Activated naive CD4-positive, alpha-beta T cell treated with anti-CD3 and anti-CD28 coated beads, Interleukin-2, amount 50 U/mL, for 24 hours (primary cell): ENCODE measurements around the gene C12orf75.
"Not testable (repeated sequence)": the region's sequence is repeated elsewhere in the genome, so short reads cannot be mapped to it uniquely, and the experiment has no call there.

Experiments used
- H3K27ac Mint-ChIP-seq: one replicate; pipeline ENCODE4 v1.8.0; 2021; ENCODE audit warnings: mild to moderate bottlenecking, mixed read lengths
- H3K27me3 Mint-ChIP-seq: one replicate; pipeline ENCODE4 v1.8.0; 2021; ENCODE audit warnings: mixed read lengths
- H3K36me3 Mint-ChIP-seq: one replicate; pipeline ENCODE4 v1.8.0; 2021; ENCODE audit warnings: mixed read lengths
- H3K4me1 Mint-ChIP-seq: one replicate; pipeline ENCODE4 v1.8.0; 2021; ENCODE audit warnings: mixed read lengths
- H3K4me3 Mint-ChIP-seq: one replicate; pipeline ENCODE4 v1.8.0; 2021; ENCODE audit warnings: mild to moderate bottlenecking, mixed read lengths
- H3K9me3 Mint-ChIP-seq: one replicate; pipeline ENCODE4 v1.8.0; 2021; ENCODE audit warnings: mixed read lengths

Gene C12orf75

GRCh38 chr12:105400227-105400626, 69.7 kb downstream of the C12orf75 start:
- Mint-ChIP-seq H3K4me3 (no peak overlapping the region), H3K27ac (no peak overlapping the region), H3K9me3 (peaks cover 5% of the 10 kb centered on the region), H3K4me1 (no peaks in the 10 kb centered on the region), H3K27me3 (no peaks in the 10 kb centered on the region), H3K36me3 (no peaks in the 10 kb centered on the region)

- Mint-ChIP-seq H3K9me3 (peaks cover 5% of the 10 kb centered on the region), H3K36me3 (no peaks in the 10 kb centered on the region), H3K27me3 (no peaks in the 10 kb centered on the region), H3K4me3 (no peak overlapping the region), H3K27ac (no peak overlapping the region), H3K4me1 (no peaks in the 10 kb centered on the region)
These were observed 70.7 kb downstream of the C12orf75 start for GRCh38 chr12:105401198-105401597.

- Mint-ChIP-seq H3K27ac (no peak overlapping the region), H3K4me3 (no peak overlapping the region), H3K27me3 (no peaks in the 10 kb centered on the region), H3K36me3 (no peaks in the 10 kb centered on the region), H3K4me1 (no peaks in the 10 kb centered on the region), H3K9me3 (peaks cover 5% of the 10 kb centered on the region)
These were observed 71.9 kb downstream of the C12orf75 start for GRCh38 chr12:105402366-105402765.

DNA sequence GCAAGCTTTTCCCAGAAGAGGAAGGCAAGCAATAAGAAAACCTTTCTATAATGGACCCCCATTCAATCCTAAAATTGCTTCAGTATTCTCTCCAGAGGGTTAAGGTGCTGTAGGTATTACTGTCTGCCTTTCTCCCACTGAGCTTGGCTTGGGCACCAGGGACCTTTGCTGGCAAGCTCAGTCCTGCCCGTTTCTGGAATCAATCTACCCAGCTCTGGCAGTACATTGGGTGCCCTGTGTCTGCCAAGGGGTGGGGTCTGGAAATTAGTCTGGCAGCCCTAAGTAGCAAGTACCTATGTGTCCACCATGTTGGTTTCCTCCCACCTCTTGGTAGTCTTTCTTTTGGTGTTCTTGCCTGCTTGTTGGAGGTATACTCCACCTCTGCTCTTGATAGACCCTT, 72.6 kb downstream of the C12orf75 start:
- Mint-ChIP-seq H3K4me1 (no peaks in the 10 kb centered on the region), H3K36me3 (no peaks in the 10 kb centered on the region), H3K9me3 (peaks cover 5% of the 10 kb centered on the region), H3K4me3 (no peak overlapping the region), H3K27me3 (no peaks in the 10 kb centered on the region), H3K27ac (no peak overlapping the region)

DNA sequence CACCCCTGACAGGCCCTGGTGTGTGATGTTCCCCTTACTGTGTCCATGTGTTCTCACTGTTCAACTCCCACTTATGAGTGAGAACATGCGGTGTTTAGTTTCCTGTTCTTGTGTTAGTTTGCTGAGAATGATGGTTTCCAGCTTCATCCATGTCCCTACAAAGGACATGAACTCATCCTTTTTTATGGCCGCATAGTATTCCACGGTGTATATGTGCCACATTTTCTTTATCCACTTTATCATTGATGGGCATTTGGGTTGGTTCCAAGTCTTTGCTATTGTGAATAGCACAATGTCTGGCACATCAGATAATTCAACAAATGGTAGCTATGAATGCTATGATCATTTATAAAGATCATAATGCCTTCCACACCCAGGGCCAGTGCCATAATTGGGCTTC, 73.6 kb downstream of the C12orf75 start:
- H3K27ac Mint-ChIP-seq = peak overlapping the region; percentile 59
- not testable (repeated sequence) for H3K4me1 Mint-ChIP-seq, H3K4me3 Mint-ChIP-seq, H3K27me3 Mint-ChIP-seq, H3K9me3 Mint-ChIP-seq, H3K36me3 Mint-ChIP-seq

DNA sequence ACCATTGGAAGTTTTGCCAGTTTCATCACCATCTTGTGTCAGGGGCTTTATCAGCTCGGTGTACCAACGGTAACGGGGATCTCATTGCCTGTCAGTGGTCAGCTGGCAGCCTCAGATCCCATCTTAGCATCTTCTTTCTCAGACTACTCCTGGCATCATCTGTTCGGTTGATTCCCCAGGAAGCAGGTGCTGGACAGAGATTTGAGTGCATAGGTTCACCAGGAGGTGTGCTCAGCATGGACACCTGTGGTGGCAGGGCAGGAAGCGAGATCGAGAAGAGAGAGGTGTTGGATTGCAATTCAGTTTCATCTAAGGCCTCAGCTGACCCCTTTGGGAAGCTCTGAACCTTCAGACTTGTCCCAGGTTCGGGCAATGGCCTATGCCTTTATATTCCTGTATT, 76.0 kb downstream of the C12orf75 start:
- H3K27ac Mint-ChIP-seq = no peak overlapping the region
- H3K36me3 Mint-ChIP-seq = no peaks in the 10 kb centered on the region
- H3K27me3 Mint-ChIP-seq = peaks cover 2% of the 10 kb centered on the region
- peaks cover 16% of the 10 kb centered on the region for H3K4me1 Mint-ChIP-seq
- H3K4me3 Mint-ChIP-seq = no peak overlapping the region
- peaks cover 5% of the 10 kb centered on the region for H3K9me3 Mint-ChIP-seq

DNA sequence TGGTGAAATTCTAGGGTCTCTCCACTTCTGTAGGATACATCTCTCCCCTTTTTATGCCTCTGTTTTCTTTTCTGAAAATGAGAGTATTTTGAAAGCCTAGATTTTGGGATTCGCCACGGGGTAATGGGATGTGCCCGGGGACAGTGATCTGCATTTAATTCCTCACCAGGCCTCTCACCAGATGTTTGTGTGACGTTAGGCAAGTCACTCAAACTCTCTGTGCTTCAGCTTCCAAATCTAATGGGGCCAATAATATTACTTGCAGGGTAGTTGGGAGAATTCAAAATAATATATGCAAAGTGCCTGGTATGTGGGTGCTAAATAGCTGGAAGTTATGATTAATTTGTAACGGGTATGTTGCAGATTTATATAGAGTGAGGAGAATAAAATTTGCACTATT, 78.8 kb downstream of the C12orf75 start:
- Mint-ChIP-seq H3K4me1 (peaks cover 16% of the 10 kb centered on the region), H3K9me3 (no peaks in the 10 kb centered on the region), H3K4me3 (no peak overlapping the region), H3K27me3 (peaks cover 2% of the 10 kb centered on the region), H3K27ac (no peak overlapping the region), H3K36me3 (no peaks in the 10 kb centered on the region)

- Mint-ChIP-seq H3K36me3 (no peaks in the 10 kb centered on the region), H3K4me1 (peaks cover 16% of the 10 kb centered on the region), H3K27ac (no peak overlapping the region), H3K27me3 (peaks cover 2% of the 10 kb centered on the region), H3K9me3 (no peaks in the 10 kb centered on the region), H3K4me3 (peak overlapping the region; percentile 66)
These were observed 79.4 kb downstream of the C12orf75 start for GRCh38 chr12:105409801-105410471.

GRCh38 chr12:105413911-105414487, 83.5 kb downstream of the C12orf75 start:
- H3K27me3 Mint-ChIP-seq = peaks cover 2% of the 10 kb centered on the region

DNA sequence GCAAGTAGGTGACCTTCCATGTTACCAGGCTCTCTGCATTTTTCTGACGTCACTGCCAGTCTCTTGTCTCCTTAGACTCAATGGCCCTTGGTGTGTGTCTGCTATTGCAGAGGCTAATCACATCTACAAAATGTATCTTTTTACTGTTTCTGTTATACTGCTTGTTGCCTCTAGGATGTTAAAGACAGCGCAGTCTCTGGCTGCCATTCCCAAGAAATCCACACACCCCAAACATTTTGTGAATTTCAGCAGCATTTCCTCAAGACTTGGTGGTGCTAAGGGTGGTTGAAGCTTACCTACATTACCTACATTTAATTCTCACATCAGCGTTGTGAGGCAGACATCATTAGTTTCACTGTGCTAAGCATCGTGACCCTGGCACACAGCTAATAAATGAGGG, 87.2 kb downstream of the C12orf75 start:
- Mint-ChIP-seq H3K36me3 (no peaks in the 10 kb centered on the region), H3K4me3 (no peak overlapping the region), H3K9me3 (no peaks in the 10 kb centered on the region), H3K27me3 (no peaks in the 10 kb centered on the region), H3K27ac (no peak overlapping the region), H3K4me1 (no peaks in the 10 kb centered on the region)

More at GRCh38 chr12:105413911-105414487, 83.5 kb downstream of the C12orf75 start:
- no peaks in the 10 kb centered on the region for H3K36me3 Mint-ChIP-seq
- H3K4me3 Mint-ChIP-seq = no peak overlapping the region
- no peak overlapping the region for H3K27ac Mint-ChIP-seq
- H3K9me3 Mint-ChIP-seq = no peaks in the 10 kb centered on the region
- peaks cover 16% of the 10 kb centered on the region for H3K4me1 Mint-ChIP-seq

DNA sequence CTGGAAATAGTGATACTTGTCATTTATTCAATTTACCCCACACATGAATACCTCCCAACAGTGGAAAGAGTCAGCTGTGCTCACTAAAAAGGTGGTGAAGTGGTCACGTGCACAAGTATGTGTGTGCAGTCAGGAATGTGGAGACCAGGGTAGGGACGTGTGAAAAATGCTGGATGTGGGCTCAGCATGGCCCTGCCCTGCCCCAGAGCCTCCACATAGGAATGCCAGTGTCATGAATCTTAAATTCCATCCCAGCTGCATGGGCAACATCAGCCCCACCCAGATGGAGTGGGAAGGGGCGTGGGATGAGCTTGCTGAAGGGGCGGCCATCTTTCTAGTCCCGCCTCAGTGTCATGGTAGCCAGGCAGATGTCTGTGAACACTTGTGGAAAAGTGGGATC, 87.7 kb downstream of the C12orf75 start:
- Mint-ChIP-seq H3K4me3 (no peak overlapping the region), H3K36me3 (no peaks in the 10 kb centered on the region), H3K27ac (no peak overlapping the region), H3K4me1 (no peaks in the 10 kb centered on the region), H3K27me3 (no peaks in the 10 kb centered on the region), H3K9me3 (no peaks in the 10 kb centered on the region)

DNA sequence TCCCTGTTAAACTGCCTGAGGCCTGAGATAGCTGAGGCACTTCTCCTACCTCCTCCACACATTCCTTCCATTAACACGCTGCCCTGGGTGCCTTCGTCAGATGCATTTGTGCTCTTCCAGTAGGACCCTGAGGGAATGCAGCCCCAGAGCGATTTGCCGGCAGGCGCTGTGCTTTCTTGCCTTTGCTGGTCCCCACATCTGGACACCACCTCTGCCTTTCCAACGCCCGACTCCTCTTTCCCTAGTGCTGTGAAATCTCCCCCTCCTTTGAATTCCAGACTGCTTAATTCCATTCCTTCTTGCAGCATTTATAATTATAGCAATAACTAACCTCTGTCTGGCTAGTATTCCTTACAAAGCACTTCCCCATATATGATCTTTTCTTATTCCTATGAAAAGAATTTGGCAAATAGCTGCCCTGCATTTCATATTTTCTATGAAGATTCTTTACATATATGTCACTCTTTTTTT, 88.4 kb downstream of the C12orf75 start:
- H3K9me3 Mint-ChIP-seq = no peaks in the 10 kb centered on the region
- H3K4me3 Mint-ChIP-seq = no peak overlapping the region
- no peaks in the 10 kb centered on the region for H3K27me3 Mint-ChIP-seq
- H3K36me3 Mint-ChIP-seq = no peaks in the 10 kb centered on the region
- no peaks in the 10 kb centered on the region for H3K4me1 Mint-ChIP-seq
- H3K27ac Mint-ChIP-seq = no peak overlapping the region

DNA sequence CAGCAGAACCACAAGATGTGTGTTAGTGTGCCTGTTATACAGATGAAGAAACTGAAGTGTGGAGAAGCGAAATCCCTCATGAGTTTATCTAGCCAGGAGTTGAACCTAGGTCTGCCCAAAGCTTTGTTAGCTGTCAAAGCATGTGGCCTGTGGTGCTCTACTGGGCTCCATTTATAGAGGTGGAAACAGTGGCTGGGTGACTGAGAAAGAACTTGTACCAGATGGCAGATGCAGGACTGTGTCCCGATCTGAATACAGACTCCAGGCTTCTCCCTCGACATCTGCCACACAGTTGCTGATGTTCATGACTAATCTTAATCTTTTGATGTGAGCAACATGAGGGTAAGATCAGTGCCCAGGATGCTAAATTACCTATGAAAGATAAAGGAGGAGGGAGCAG, 89.1 kb downstream of the C12orf75 start:
- Mint-ChIP-seq H3K36me3 (no peaks in the 10 kb centered on the region), H3K27ac (no peak overlapping the region), H3K4me1 (no peaks in the 10 kb centered on the region), H3K4me3 (no peak overlapping the region), H3K27me3 (no peaks in the 10 kb centered on the region), H3K9me3 (no peaks in the 10 kb centered on the region)

DNA sequence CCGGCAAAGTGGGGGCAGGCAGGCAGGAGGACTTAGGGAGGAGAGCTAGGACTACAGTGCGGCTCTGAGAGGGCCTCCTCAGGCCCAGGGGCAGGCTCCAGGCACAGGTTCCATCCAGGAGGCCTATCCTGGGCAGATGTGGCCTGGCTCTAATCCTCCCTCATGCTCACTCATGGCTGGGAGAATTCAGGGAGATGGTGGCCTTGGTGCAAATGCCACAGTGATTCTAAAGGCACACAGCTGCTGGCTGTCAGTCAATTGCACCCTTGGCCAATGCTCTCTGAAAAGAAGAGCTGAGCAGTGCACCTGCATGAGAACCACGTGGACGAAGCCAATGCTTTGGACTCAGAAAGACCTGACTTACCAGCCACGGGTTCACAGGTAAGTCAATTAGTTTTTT, 89.6 kb downstream of the C12orf75 start:
- H3K27ac Mint-ChIP-seq = no peak overlapping the region
- no peaks in the 10 kb centered on the region for H3K27me3 Mint-ChIP-seq
- no peak overlapping the region for H3K4me3 Mint-ChIP-seq
- no peaks in the 10 kb centered on the region for H3K36me3 Mint-ChIP-seq
- no peaks in the 10 kb centered on the region for H3K9me3 Mint-ChIP-seq
- H3K4me1 Mint-ChIP-seq = no peaks in the 10 kb centered on the region

DNA sequence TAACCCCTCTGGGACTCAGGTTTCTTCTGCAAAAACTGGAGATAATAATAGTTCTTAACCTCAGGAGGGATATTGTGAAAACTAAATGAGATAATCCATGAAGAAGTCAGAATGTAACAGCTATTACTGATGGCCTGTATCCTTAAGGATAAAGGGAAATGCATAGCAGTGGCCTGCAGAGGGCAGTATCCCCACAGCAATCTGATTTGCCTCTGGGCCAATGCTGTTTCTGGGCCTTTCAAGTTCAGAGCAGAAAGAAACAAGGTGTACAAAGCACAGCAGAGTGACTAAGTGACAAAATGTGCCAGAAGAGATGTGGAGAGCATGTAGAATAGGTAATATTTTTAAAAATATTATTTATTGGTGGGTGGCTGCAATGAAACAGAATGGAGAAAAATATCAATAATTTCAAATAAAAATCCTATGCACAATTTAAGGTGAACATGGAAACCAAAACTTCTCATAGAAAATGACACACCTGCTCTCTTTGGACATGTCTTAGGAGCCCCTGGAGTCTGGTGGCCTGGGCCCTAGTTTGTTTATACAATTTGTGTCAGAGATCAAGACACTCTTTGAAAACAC, 90.3 kb downstream of the C12orf75 start:
- Mint-ChIP-seq H3K27ac (no peak overlapping the region), H3K4me1 (no peaks in the 10 kb centered on the region), H3K36me3 (no peaks in the 10 kb centered on the region), H3K27me3 (peaks cover 2% of the 10 kb centered on the region), H3K9me3 (no peaks in the 10 kb centered on the region), H3K4me3 (no peak overlapping the region)
